Sciatic nerve (tissue), 2 donors: ENCODE data around the gene LONRF2. TPM values are rescaled to one million over a fixed set of nuclear protein-coding genes. Genes with fewer than 3 reads are reported as not detected.

Source experiments
- ATAC-seq: fragments of 200-7000 bp; cut with Tn5 transposase; one replicate; pipeline ENCODE4 v1.9.1; 2020; ENCODE audit warnings: mild to moderate bottlenecking, moderate library complexity
- DNase-seq: peaks from one replicate; pipeline ENCODE4 v3.0.0-alpha.2; 2020; ENCODE audit warnings: low spot score
- intact Hi-C: fragments of 100-400 bp; cut with DNase I; formaldehyde crosslinking; loops from one replicate; pipeline ENCODE4 v1.14.2; 2022
- total RNA-seq: library from RNA; stranded (reverse); fragmentation: NEBNext Ultra II Directional; extraction: Animal tissue kit (Norgen Biotek cat#: 25700); gene quantifications from one replicate; pipeline ENCODE4 v1.2.1, GENCODE V29; 2021
- donor health status: DM: no; HTN: no; CAD: no.
- donor health status: DM: no; HTN: no; CAD: no.

The LONRF2 gene
- total RNA-seq, 1 donor from 2014 or later = 11.4 TPM

DNA sequence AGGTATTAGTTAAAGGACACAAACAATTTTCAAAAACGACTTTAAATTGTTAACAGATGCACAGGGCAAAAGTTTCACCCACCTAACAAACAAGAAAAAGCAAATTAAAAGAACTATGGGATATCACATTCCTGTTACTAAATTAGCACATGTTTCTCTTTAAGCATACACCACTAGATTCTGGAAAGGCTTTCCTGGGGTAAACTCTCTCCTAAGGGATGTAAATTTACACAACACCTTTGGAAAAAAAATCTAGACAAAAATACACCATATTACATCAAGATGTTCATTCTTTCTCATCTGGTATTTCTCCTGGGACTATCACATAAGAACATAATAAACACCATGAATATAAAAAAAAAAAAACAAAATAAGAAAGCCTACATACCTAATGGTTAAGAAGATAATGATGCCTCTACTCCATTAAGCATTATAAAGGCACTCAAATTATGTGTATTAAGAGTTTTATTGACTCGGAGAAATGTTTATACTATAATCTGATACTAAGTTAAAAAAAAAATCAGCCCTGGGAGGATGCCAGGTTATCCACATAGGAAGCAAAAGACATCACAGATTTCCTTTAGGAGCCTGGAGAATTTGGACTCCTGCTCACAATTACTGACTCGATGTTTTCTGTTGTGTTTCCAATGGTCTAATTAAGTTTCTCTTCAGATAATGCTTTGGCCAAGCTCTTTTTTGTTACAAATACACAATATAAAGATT lies 97.2 kb downstream of the LONRF2 start:
- DNase-seq (no peak), ATAC-seq (no peak)
- intact Hi-C loops = no loop called here

DNA sequence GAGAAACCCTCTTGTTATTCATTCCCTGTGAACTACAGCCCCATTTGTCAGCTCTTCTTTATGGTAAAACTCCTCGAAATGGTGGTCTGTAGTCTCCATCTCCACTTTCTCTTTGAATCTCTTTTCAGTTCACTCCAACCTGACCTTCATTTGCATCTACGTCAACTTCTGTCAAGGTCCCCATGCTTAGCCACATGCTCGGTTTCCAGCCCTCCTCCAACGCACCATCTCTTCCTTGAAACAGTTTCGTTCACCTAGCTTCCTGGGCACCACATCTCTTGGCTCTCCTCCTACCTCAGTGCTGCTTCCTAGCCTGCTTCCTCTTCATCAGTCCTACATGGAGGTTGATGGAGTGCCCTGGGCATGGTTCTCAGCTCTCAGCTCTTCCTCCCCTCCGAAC lies 98.8 kb downstream of the LONRF2 start:
- DNase-seq (no peak), ATAC-seq (no peak)
- intact Hi-C loops = no loop called here

Other genes with a start within 250 kb of the LONRF2 start
- 14.2 TPM for gene AFF3, start 179.9 kb downstream of the LONRF2 start, total RNA-seq
- gene CHST10, start 95.2 kb upstream of the LONRF2 start, total RNA-seq = 12.5 TPM
- not detected for gene NMS, start 148.0 kb upstream of the LONRF2 start, total RNA-seq
- gene PDCL3, start 240.5 kb upstream of the LONRF2 start, total RNA-seq = 17.0 TPM